ENCODE results near the gene STX11. TPM values are rescaled to one million over a fixed set of nuclear protein-coding genes. Genes with fewer than 3 reads are reported as not detected.
A peak's percentile ranks its signal among the peaks of the same experiment; 100 is the strongest.

The STX11 gene
- total RNA-seq, 1 donor from 2014 or later: 54.1 TPM

DNA sequence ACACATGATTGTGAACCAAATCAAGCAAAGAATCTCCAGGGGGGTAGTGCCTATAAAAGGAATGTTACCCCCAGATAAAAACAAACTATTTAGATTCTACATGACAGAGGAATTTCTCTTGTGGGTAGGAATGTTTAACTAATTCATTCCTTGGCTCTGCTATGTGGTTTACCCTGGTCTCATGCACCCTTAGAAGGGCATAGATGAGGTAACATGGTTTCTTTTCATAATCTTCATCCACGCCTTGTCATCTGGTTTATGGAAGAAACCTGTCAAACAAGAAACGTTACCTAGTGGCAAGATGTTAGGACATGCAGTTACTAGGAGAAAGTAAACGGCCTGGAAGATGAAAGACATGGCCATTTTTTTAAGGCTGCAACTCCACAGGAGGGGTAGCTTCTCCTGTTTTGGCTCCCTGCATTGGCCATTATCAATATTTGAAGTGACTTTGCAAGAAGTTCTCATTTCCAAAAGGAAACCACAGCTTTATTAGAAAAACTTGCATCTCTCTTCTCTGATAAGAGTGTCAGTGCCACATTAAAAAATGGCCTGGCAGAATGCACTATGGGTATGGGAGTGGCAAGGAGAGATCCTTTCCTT is 45.5 kb downstream of the STX11 start:
- Histone ChIP-seq H3K27ac (no peak overlapping the region), H3K9me3 (no peaks in the 10 kb centered on the region), H3K4me1 (no peaks in the 10 kb centered on the region), H3K36me3 (no peaks in the 10 kb centered on the region), H3K27me3 (ENCODE audit: low read depth) (no peaks in the 10 kb centered on the region), H3K4me3 (no peak overlapping the region)
- intact Hi-C loops (cut with DNase I): no loop called here
- TF ChIP-seq, protein P1, sequence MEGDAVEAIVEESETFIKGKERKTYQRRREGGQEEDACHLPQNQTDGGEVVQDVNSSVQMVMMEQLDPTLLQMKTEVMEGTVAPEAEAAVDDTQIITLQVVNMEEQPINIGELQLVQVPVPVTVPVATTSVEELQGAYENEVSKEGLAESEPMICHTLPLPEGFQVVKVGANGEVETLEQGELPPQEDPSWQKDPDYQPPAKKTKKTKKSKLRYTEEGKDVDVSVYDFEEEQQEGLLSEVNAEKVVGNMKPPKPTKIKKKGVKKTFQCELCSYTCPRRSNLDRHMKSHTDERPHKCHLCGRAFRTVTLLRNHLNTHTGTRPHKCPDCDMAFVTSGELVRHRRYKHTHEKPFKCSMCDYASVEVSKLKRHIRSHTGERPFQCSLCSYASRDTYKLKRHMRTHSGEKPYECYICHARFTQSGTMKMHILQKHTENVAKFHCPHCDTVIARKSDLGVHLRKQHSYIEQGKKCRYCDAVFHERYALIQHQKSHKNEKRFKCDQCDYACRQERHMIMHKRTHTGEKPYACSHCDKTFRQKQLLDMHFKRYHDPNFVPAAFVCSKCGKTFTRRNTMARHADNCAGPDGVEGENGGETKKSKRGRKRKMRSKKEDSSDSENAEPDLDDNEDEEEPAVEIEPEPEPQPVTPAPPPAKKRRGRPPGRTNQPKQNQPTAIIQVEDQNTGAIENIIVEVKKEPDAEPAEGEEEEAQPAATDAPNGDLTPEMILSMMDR (IDR thresholded peaks at IDR 0.05): no peak
- peak; percentile 70 to 74 for ATAC-seq
- no peak for DNase-seq

DNA sequence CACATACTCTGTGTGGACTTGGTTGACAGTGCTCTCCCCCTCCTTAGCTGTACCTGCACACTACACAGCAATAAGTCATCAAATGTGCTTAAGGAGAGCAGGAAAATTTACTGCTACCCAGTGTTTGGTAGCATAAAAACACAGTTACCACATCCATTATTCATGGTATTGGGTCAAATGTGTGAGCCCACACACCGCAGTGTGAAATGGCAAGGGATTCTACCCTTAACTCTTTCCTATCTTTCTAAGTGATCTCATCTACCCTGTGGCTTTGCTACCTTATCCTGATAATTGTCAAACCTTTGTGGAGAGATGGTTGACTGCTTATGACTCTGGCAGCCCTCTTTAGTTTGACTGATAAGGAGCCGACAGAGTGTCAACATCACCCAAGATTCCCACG is 47.6 kb downstream of the STX11 start:
- Histone ChIP-seq H3K36me3 (no peaks in the 10 kb centered on the region), H3K4me1 (no peaks in the 10 kb centered on the region), H3K4me3 (no peak overlapping the region), H3K27me3 (ENCODE audit: low read depth) (no peaks in the 10 kb centered on the region), H3K27ac (no peak overlapping the region), H3K9me3 (peaks cover 11% of the 10 kb centered on the region)
- ATAC-seq (no peak), DNase-seq (no peak)
- intact Hi-C loops (cut with DNase I): no loop called here
- TF ChIP-seq, protein P1 (IDR thresholded peaks at IDR 0.05): no peak

DNA sequence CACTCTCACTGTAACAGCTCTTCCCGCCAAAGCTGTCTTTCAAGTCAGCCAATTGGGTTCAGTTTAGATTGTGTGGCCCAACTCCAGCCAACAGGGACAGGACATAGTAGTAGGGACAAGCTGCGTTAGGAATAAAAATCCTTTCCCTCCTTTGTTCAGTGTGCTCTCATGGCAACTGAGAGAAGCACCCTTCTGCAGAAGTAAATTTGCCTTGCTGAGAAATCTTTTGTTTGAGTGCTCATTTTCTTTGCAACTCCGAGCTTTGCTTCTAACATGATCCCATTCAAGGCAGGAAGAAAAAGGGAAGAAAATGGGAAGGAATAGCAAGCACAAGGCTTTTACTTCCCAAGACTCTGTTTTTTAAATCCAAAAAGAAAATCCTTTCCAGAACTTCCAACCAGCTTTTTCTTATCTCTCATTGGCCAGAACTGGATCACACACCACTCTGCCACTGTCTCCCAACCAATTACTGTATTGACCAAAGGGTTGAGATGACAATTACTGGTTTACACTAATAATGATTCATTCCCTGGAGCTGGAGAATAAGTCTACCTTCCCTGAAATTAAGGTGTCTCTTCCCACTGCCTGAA is 52.7 kb downstream of the STX11 start:
- Histone ChIP-seq H3K4me3 (no peak overlapping the region), H3K36me3 (no peaks in the 10 kb centered on the region), H3K9me3 (peaks cover 28% of the 10 kb centered on the region), H3K27me3 (ENCODE audit: low read depth) (no peaks in the 10 kb centered on the region), H3K4me1 (no peaks in the 10 kb centered on the region), H3K27ac (no peak overlapping the region)
- DNase-seq: no peak
- intact Hi-C loops (cut with DNase I): no loop called here
- TF ChIP-seq, protein P1 (IDR thresholded peaks at IDR 0.05): no peak
- no peak for ATAC-seq

DNA sequence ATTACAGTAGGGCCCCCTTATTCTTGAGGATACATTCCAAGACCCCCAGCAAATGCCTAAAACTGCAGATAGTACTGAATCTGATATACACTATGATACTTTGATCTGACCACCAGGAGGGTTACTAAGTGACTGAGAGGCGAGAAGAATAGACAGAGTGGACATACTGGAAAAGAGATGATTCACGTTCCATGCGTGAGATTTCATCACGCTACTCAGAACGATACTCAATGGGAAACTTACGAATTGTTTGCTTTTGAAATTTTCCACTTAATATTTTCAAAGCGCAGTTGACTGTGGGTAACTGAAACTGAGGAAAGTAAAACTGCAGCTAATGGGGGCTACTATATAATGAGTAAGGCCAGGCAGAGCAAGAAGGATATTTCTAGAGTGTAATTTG is 60.8 kb downstream of the STX11 start:
- TF ChIP-seq, protein P1 (IDR thresholded peaks at IDR 0.05): no peak
- peaks cover 20% of the 10 kb centered on the region for H3K4me1 ChIP-seq
- no peaks in the 10 kb centered on the region for H3K9me3 ChIP-seq
- H3K27ac ChIP-seq: no peak overlapping the region
- intact Hi-C loops (cut with DNase I): no loop called here
- no peaks in the 10 kb centered on the region for H3K36me3 ChIP-seq
- H3K4me3 ChIP-seq: no peak overlapping the region
- DNase-seq: no peak
- peak in 1 of 2 donors; percentile 31 for ATAC-seq
- no peaks in the 10 kb centered on the region for H3K27me3 ChIP-seq (ENCODE audit: low read depth)

DNA sequence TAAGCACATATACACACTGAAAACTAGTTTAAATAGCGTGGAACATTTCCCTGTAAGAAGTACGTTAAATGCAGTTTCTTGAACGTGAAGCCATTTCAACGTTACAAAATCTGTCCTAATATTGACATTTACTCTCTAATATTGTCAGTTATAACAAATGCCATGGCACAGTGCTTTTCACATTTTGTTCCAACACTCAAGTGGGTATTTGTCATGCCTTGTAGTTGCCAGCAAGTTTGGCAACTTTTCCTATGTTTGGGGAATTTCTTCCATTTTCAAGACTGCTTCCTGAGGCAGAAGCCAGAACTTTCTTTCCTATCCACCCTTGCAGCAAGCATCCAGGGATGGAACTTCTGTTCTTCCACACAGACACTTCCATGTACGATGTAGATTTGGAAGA is 63.0 kb downstream of the STX11 start:
- Histone ChIP-seq H3K4me3 (no peak overlapping the region), H3K27me3 (ENCODE audit: low read depth) (no peaks in the 10 kb centered on the region), H3K27ac (peak overlapping the region; percentile 65), H3K36me3 (no peaks in the 10 kb centered on the region), H3K4me1 (peaks cover 31% of the 10 kb centered on the region), H3K9me3 (no peaks in the 10 kb centered on the region)
- DNase-seq (no peak), ATAC-seq (no peak)
- intact Hi-C loops (cut with DNase I): no loop called here
- TF ChIP-seq, protein P1 (IDR thresholded peaks at IDR 0.05): no peak
